Neural cell (in vitro differentiated cells): ENCODE measurements around the gene RAPGEF4.

ENCODE experiments used
- CTCF ChIP-seq: fragments of 450-650 bp; IDR thresholded peaks from 2 replicates; pipeline ENCODE4 v1.5.1; 2014; ENCODE audit warnings: antibody characterized with exemption, mild to moderate bottlenecking, moderate library complexity; ENCODE audit not compliant: poor library complexity, severe bottlenecking
- EP300 ChIP-seq: fragments of 450-650 bp; conservative IDR thresholded peaks from 2 replicates; pipeline ENCODE4 v1.6.1; 2014; ENCODE audit warnings: antibody characterized with exemption, mild to moderate bottlenecking, moderate library complexity; ENCODE audit not compliant: poor library complexity, severe bottlenecking
- EZH2 ChIP-seq: fragments of 200-600, 300-800 bp; shearing (Covaris generic), sonication (generic); IDR thresholded peaks from 2 replicates; pipeline ENCODE4 v1.6.1; 2014; ENCODE audit warnings: antibody characterized with exemption, low read length, borderline replicate concordance, mild to moderate bottlenecking; ENCODE audit not compliant: insufficient read depth, poor library complexity, severe bottlenecking
- MXI1 ChIP-seq: fragments of 450-650 bp; conservative IDR thresholded peaks from 2 replicates; pipeline ENCODE4 v1.6.1; 2014; ENCODE audit warnings: antibody characterized with exemption, mild to moderate bottlenecking; ENCODE audit not compliant: poor library complexity, severe bottlenecking
- POLR2AphosphoS5 ChIP-seq: IDR thresholded peaks from 2 replicates; pipeline ENCODE4 v1.6.1; 2012
- RAD21 ChIP-seq: fragments of 450-650 bp; conservative IDR thresholded peaks from 2 replicates; pipeline ENCODE4 v1.6.1; 2014; ENCODE audit warnings: antibody characterized with exemption, mild to moderate bottlenecking, moderate library complexity
- SMC3 ChIP-seq: fragments of 450-650 bp; conservative IDR thresholded peaks from 2 replicates; pipeline ENCODE4 v1.6.1; 2014; ENCODE audit warnings: antibody characterized with exemption, mild to moderate bottlenecking, moderate library complexity; ENCODE audit not compliant: poor library complexity
- TAF1 ChIP-seq: IDR thresholded peaks from 2 replicates; pipeline ENCODE4 v1.6.1; 2012; ENCODE audit warnings: low read depth

GRCh38 chr2:172943539-172943938, 207.9 kb downstream of the RAPGEF4 start:
- TF ChIP-seq CTCF (no peak), POLR2AphosphoS5 (no peak), SMC3 (no peak), EZH2 (no peak), RAD21 (no peak), TAF1 (no peak), EP300 (no peak), MXI1 (no peak)
